IPS-18c (cell line): ENCODE results near the gene HBB.
"Not testable (repeated sequence)": the region's sequence is repeated elsewhere in the genome, so short reads cannot be mapped to it uniquely, and the experiment has no call there.

Source experiments
- H3K4me3 ChIP-seq: 2 replicates; pipeline ENCODE4 v1.7.0; 2013; ENCODE audit warnings: low read depth, mild to moderate bottlenecking, low read length, moderate library complexity; ENCODE audit not compliant: insufficient read depth
- H3K9me3 ChIP-seq: one replicate; pipeline ENCODE4 v1.6.1; 2013; ENCODE audit warnings: mild to moderate bottlenecking, low read length, moderate library complexity; ENCODE audit not compliant: control insufficient read depth, insufficient read depth

The HBB gene

DNA sequence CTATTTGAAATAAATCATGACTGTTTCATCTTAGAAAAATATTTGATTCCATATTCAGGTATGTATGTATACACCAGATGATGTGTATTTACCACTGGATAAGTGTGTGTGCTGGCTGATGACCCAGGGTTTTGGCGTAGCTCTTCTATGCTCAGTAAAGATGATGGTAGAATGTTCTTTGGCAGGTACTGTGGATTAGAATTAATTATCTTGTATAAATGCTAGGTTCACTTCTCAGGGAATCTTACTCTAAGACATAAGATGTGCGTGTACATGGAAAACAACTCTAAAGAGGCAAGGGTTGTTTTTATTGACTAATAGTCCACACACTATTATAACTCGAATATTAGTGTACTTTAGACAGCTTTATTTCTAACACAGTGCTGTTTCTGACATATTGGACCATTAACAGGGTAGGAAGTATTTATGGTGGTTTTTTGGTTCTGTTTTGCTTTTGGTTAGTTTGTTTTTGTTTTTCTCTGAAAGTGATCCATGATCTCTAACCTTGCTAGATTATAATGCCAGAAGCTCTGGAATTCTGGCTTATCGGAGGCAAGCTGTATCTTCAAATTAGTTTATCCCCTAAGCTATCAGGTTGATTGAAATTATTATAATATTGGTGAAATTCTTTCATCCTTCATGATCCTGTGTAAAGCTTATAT is 23.8 kb upstream of the HBB start:
- H3K4me3 ChIP-seq, result no peak overlapping the region
- H3K9me3 ChIP-seq, result no peaks in the 10 kb centered on the region

- not testable (repeated sequence) for H3K9me3 ChIP-seq, H3K4me3 ChIP-seq
These were observed 23.0 kb upstream of the HBB start, which contains the start of gene HBG1 for GRCh38 chr11:5249807-5250396. HBG1 (minus strand) TSS chr11:5249857; CDS start chr11:5249804, 53 bp downstream.

- not testable (repeated sequence) for H3K4me3 ChIP-seq, H3K9me3 ChIP-seq
These were observed 21.6 kb upstream of the HBB start for GRCh38 chr11:5248498-5248897.

GRCh38 chr11:5247472-5248192 is 20.8 kb upstream of the HBB start:
- Histone ChIP-seq H3K4me3 (no peak overlapping the region), H3K9me3 (no peaks in the 10 kb centered on the region)

- H3K4me3 ChIP-seq, result no peak overlapping the region
- H3K9me3 ChIP-seq, result no peaks in the 10 kb centered on the region
These were observed 20.1 kb upstream of the HBB start for GRCh38 chr11:5246772-5247471.

GRCh38 chr11:5245155-5245554 is 18.3 kb upstream of the HBB start:
- Histone ChIP-seq H3K9me3 (no peaks in the 10 kb centered on the region), H3K4me3 (no peak overlapping the region)

DNA sequence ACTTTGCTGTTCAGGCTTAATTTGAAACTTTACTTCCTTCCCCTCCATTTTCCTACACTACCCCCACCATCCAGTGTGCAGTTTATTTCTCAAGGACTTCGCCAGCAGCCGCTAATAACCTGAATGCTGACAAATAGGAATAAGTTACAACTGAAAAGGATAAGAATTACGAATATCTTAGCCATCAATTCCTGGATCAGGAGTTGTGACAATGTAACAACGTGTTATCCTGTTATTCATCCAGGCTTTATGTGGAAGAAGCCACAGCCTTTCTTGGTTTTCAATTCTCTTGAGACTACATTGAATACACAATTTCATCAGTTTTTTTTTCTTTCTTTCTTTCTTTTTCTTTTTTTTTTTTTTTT is 16.9 kb upstream of the HBB start:
- no peak overlapping the region for H3K4me3 ChIP-seq
- H3K9me3 ChIP-seq, result no peaks in the 10 kb centered on the region

GRCh38 chr11:5242933-5243815 is 16.3 kb upstream of the HBB start:
- Histone ChIP-seq H3K9me3 (no peaks in the 10 kb centered on the region), H3K4me3 (no peak overlapping the region)

- H3K4me3 ChIP-seq, result no peak overlapping the region
- no peaks in the 10 kb centered on the region for H3K9me3 ChIP-seq
These were observed 15.3 kb upstream of the HBB start for GRCh38 chr11:5242208-5242607.

DNA sequence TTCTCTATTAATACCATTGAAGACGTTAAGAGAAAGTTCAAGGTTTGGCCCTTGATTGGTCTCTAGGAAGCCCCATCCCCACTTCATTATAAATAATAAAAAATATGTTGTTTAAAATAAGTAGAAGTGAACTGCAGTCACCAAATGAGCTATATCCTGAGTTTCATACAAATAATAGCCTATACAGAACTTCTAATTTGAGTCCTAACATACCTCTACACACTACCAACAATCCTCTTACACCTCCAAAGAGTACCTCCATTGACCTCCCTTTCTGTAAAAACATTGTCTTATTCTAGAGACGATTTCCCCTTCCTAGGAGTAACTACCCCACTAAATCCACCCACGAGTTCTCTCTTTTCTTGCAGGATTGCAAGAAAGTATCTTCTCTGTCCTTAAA is 14.6 kb upstream of the HBB start:
- H3K4me3 ChIP-seq, result no peak overlapping the region
- no peaks in the 10 kb centered on the region for H3K9me3 ChIP-seq

- Histone ChIP-seq H3K4me3 (no peak overlapping the region), H3K9me3 (no peaks in the 10 kb centered on the region)
These were observed 13.6 kb upstream of the HBB start for GRCh38 chr11:5240458-5240857.

DNA sequence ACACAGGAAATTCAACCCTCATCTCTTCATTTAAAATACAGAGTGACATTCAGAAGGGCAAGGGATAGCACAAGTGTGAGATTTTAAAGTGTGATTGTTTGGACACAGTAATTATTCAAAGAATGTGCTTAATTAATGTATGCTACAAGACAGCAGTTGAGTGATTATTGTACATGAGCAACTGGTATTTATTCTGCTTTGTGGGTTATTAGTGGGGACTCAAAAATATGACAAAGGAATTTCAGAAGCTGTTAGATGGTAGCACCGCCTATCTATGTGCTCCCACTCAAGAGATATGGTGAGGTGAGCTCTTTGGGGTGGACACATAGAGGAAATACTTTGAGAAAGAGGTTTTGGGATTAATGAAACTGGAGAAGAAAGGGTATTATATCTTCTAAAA is 13.2 kb upstream of the HBB start:
- no peaks in the 10 kb centered on the region for H3K9me3 ChIP-seq
- H3K4me3 ChIP-seq, result no peak overlapping the region

DNA sequence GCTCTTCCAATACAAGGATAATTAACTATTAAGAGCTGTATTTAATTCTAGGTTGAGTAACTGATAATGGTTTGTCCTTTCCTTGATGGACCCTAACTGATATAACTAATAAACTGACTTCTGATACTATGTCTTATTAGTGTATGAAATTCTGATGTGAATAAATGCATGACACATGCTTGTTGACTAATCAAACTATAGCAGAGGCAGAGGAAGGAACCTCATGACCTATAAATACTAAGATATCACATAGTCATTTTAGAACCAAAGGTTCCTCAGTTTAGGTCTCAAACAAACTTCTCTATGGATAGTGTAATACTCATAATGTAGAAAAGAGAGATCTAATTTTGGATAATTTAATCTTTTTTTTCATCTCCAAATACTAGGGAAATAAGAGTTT is 12.2 kb upstream of the HBB start:
- Histone ChIP-seq H3K4me3 (no peak overlapping the region), H3K9me3 (no peaks in the 10 kb centered on the region)

DNA sequence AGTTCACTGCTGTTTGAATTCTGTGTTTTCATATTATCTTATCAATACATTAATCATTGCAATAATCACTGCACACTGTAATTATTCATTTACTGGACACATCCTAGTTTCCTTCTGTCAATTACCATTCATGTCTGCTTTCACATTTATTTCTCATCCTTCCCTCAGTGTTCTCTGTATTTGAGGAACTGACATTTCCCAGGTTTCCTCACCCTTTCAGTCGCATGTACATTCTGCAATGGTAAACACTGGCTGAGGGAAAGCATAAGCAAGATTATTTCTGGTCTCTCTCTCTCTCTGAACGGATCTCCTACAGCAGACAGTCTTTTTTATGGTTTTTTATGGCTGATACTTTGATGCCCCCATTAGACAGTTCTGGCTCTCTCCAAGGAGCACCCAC is 11.6 kb upstream of the HBB start:
- H3K9me3 ChIP-seq, result no peaks in the 10 kb centered on the region
- H3K4me3 ChIP-seq, result no peak overlapping the region

GRCh38 chr11:5237420-5237819 is 10.5 kb upstream of the HBB start:
- no peak overlapping the region for H3K4me3 ChIP-seq
- H3K9me3 ChIP-seq, result no peaks in the 10 kb centered on the region

DNA sequence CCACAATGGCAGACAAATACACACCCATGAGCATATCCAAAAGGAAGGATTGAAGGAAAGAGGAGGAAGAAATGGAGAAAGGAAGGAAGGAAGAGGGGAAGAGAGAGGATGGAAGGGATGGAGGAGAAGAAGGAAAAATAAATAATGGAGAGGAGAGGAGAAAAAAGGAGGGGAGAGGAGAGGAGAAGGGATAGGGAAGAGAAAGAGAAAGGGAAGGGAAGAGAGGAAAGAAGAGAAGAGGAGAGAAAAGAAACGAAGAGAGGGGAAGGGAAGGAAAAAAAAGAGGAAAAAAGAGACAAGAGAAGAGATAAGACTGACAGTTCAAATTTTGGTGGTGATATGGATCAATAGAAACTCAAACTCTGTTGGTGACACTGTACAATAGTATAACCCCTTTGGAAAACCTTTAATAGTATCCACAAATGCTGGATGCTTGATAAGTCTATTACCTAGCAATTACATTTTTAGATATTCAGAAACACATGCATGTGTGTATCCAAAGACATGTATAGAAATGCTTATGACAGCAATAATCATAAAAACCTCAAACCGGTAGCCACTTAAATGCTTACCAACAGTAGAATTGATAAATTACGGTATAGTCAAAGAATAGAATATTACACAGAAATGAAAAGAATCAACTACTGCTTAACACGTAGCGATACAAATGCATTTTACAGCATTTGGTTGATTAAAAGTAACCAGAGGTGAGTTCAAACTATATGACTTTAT is 8.7 kb upstream of the HBB start:
- Histone ChIP-seq H3K9me3 (no peaks in the 10 kb centered on the region), H3K4me3 (no peak overlapping the region)
